ENCODE measurements around the gene DBNDD2.

Gene DBNDD2

GRCh38 chr20:45407783-45408645 lies at the start of gene DBNDD2:
TSS of gene DBNDD2 (plus strand) at chr20:45408289. CDS start at chr20:45408468, 179 bp downstream.
- peak in 1 of 2 experiments; percentile 37 for DNase-seq

- no peak for DNase-seq
Measured at GRCh38 chr20:45359069-45359405, 49.1 kb upstream of the DBNDD2 start.

- peak in 1 of 2 experiments; percentile 18 for DNase-seq
Measured at GRCh38 chr20:45359406-45360148, 48.5 kb upstream of the DBNDD2 start.

GRCh38 chr20:45361793-45362192 lies 46.3 kb upstream of the DBNDD2 start:
- DNase-seq: no peak

- DNase-seq: peak; percentile 99
Measured at GRCh38 chr20:45362804-45363610, 45.1 kb upstream of the DBNDD2 start, which contains the start of gene SYS1. TSS of gene SYS1 (plus strand) at chr20:45363156. CDS start at chr20:45363532, 376 bp downstream.

GRCh38 chr20:45363611-45364492 lies 44.2 kb upstream of the DBNDD2 start:
- peak in 1 of 2 experiments; percentile 49 for DNase-seq

GRCh38 chr20:45365444-45365970 lies 42.6 kb upstream of the DBNDD2 start:
- DNase-seq: no peak

GRCh38 chr20:45366192-45366591 lies 41.9 kb upstream of the DBNDD2 start:
- no peak for DNase-seq

- no peak for DNase-seq
Measured at GRCh38 chr20:45366631-45367030, 41.5 kb upstream of the DBNDD2 start.

GRCh38 chr20:45367126-45367525 lies 41.0 kb upstream of the DBNDD2 start:
- no peak for DNase-seq

GRCh38 chr20:45368221-45368980 lies 39.7 kb upstream of the DBNDD2 start:
- DNase-seq: no peak

- no peak for DNase-seq
Measured at GRCh38 chr20:45370571-45371160, 37.4 kb upstream of the DBNDD2 start.

GRCh38 chr20:45372241-45372640 lies 35.8 kb upstream of the DBNDD2 start:
- DNase-seq: no peak

GRCh38 chr20:45372646-45373352 lies 35.3 kb upstream of the DBNDD2 start:
- peak; percentile 17 to 63 for DNase-seq

- DNase-seq: peak; percentile 93 to 97
Measured at GRCh38 chr20:45373353-45374100, 34.6 kb upstream of the DBNDD2 start.

GRCh38 chr20:45374101-45374467 lies 34.0 kb upstream of the DBNDD2 start:
- DNase-seq: no peak

GRCh38 chr20:45374966-45375365 lies 33.1 kb upstream of the DBNDD2 start:
- no peak for DNase-seq

- peak; percentile 56 to 79 for DNase-seq
Measured at GRCh38 chr20:45377269-45377668, 30.8 kb upstream of the DBNDD2 start.

- no peak for DNase-seq
Measured at GRCh38 chr20:45378191-45378590, 29.9 kb upstream of the DBNDD2 start, which contains the start of gene TP53TG5. TSS of gene TP53TG5 (minus strand) at chr20:45378325. CDS start at chr20:45378236, 89 bp downstream.
